ENCODE measurements around the gene BHLHE23.
A peak's percentile ranks its signal among the peaks of the same experiment; 100 is the strongest.
"Not testable (repeated sequence)": the region's sequence is repeated elsewhere in the genome, so short reads cannot be mapped to it uniquely, and the experiment has no call there.

BHLHE23 gene

DNA sequence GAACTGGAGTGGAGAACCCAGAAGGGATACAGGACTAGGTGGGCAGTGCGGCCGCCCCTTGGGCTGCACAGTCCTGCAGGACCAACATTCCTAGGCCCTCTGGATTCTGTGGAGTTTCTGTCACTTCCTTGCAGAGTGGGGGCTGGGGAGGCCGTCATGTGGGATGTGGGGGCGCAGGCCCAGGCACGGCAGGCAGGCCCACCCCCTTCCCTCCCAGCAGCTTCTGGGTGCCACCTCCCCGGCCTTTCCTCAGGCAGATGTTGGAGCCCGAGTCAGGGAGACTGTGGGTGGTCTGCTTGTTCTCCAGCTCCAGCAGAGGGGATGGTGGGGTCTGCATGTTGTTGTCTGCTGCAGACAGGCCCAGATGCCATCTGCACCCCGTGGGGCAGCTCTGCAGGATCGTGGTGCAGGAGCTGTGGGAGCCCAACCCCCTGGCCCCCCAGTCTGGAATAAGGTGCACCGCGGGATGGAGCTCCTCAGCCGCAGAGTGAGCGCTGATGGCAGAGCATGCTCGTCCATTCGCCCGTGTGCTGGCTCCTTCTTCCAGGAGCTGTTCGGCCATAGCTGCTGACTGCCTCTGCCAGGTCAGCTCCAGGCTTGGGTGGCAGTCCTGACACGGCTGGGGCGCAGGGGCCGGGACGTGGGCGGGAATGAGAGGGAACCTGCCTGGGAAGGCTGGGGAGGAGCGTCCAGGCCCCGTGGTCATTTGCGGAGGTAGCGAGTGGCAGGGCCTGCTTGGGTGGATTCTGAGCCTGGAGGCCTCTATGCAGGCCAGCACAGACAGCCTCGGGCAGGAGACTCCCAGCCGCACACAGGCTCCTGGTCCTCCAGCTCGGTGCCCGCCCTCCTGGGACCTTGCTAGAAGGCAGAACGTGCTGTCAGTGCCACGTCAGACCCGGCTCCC is 36.2 kb downstream of the BHLHE23 start:
- no peak for DNase-seq

DNA sequence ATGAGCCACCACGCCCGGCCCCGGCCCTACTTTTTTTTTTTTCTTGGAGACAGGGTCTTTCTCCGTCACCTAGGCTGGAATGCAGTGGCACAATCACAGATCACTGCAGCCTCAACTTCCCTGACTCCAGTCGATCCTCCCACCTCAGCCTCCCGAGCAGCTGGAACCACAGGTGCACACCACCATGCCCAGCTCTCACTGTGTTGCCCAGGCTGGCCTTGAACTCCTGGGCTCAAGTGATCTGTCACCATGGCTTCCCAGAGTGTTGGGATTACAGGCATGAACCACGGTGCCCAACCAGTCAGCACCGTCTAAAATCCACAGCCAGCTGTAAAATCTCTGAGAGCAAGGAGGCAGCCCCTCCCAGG is 36.8 kb downstream of the BHLHE23 start:
- no peak for DNase-seq

- peak; percentile 62 for DNase-seq
These were observed 37.5 kb downstream of the BHLHE23 start for GRCh38 chr20:62969179-62969760.

GRCh38 chr20:62968378-62969178 is 38.2 kb downstream of the BHLHE23 start:
- DNase-seq, result no peak

DNA sequence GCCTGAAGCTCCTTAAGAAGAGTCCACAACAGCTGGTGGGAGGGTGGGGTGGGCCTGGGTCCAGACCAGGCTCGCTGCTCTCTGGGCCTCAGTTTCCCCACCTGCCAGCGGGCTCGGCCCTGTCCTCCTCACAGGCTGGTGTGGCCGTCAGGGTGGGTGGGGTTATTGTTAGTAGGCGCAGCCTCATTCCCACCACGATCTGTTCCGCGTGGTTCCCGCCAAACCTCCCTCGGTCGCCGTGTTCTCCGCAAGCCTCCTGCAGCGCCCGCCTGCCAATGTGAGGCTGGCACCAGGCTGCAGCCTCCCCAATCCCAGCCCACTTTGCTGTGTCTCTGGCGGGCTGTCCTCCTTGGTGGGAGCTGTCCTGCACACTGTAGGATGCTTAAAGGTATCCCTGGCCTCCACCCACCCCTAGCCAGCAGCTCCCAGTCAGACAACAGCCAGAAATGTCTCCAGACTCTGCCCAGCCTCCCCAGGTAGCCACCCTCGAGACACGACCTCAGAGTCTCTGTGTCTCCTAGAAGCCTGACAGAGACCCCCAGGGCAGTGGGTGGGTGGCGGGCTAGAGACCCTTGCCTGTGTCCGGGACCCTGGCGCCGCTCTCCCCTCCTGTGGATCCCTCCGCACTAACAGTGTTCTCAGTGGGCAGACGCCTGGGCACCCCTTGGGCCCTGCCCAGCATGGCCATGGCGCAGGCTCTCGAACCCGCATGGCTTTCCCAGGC is 39.0 kb downstream of the BHLHE23 start:
- no peak for DNase-seq

DNA sequence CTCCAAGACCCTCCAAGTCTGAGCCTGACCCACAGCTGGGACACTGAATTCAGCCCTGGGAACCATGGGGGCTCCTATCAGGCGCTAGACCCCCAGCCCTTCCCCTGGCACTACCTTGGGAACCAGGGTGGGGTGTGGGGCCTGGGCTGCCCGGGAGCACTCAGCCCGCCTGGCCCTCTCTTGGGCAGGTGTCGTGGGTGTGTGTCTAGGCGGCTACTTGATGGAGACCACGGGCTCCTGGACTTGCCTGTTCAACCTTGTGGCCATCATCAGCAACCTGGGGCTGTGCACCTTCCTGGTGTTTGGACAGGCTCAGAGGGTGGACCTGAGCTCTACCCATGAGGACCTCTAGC is 39.6 kb downstream of the BHLHE23 start:
- DNase-seq, result no peak

GRCh38 chr20:62966212-62967148 is 40.3 kb downstream of the BHLHE23 start:
- no peak for DNase-seq

DNA sequence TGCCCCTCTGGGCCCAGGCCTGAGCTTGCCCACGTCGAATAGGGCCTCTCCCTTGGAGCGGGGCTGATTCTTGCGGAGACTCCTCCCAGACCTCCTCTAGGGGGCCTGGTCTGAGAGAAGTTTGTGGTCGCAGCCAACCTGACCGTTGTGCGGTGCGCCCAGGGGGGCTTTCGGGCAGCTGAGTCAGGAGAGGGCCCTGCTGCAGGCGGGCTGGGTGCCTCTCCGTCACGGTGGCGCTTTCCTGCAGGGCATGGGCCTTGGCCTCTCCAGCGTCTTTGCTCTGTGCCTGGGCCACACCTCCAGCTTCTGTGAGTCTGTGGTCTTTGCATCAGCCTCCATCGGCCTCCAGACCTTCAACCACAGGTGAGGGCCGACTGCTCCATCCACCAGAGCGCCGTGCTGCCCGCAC is 41.4 kb downstream of the BHLHE23 start:
- DNase-seq, result no peak

GRCh38 chr20:62964700-62965099 is 42.1 kb downstream of the BHLHE23 start:
- no peak for DNase-seq

- DNase-seq, result no peak
These were observed 43.0 kb downstream of the BHLHE23 start for GRCh38 chr20:62963614-62964397.

GRCh38 chr20:62962891-62963613 is 43.7 kb downstream of the BHLHE23 start:
- no peak for DNase-seq

- DNase-seq, result no peak
These were observed 44.4 kb downstream of the BHLHE23 start for GRCh38 chr20:62962221-62962879.

- DNase-seq, result no peak
These were observed 45.0 kb downstream of the BHLHE23 start for GRCh38 chr20:62961799-62962198.

DNA sequence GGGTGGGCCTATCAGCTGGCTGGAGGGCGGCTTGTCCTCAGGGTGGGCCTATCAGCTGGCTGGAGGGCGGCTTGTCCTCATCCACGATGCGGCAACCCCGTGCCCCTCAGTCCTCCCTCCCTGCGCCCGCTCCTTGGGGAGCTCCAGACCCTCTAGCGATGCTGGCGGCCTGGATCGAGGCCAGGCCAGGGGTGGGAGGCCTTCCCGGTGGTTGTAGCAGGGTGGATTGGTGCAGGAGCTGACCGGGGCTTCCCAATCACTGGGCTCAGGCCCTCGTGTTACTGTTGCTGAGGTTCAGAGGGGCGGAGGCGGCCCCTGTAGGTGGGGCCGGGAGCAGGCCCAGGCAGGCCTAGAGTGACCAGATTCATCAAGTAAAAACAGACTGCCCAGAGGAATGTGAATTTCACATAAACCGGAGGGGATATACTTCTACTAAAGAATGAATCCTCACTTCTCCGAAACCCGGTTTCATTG is 45.4 kb downstream of the BHLHE23 start:
- no peak for DNase-seq

DNA sequence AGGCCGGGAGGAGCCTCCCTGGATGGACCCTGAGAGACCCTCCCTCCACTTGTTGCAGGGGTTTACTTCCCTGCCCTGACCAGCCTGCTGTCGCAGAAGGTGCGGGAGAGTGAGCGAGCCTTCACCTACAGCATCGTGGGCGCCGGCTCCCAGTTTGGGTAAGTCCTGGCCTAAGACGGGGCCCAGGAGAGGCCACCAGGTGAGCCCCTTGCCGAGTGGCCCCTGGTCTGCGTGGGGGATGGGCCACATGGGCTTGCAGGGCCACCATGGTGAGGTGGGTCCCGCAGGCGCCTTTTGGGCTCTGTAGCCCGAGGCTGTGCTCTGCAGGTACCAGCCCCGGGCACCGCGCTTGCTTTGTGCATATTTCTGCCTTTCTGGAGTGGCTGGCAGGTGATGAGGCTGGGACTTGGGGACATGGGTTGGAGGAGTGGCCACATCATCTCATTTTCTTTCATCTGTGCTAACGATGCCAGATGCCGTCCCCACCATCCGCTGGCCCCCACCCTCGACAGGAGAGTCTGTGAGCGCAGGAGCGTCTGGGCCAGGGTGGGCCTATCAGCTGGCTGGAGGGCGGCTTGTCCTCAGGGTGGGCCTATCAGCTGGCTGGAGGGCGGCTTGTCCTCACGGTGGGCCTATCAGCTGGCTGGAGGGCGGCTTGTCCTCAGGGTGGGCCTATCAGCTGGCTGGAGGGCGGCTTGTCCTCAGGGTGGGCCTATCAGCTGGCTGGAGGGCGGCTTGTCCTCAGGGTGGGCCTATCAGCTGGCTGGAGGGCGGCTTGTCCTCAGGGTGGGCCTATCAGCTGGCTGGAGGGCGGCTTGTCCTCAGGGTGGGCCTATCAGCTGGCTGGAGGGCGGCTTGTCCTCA is 46.1 kb downstream of the BHLHE23 start:
- DNase-seq, result not testable (repeated sequence)

- DNase-seq, result no peak
These were observed 46.7 kb downstream of the BHLHE23 start for GRCh38 chr20:62959998-62960436.

DNA sequence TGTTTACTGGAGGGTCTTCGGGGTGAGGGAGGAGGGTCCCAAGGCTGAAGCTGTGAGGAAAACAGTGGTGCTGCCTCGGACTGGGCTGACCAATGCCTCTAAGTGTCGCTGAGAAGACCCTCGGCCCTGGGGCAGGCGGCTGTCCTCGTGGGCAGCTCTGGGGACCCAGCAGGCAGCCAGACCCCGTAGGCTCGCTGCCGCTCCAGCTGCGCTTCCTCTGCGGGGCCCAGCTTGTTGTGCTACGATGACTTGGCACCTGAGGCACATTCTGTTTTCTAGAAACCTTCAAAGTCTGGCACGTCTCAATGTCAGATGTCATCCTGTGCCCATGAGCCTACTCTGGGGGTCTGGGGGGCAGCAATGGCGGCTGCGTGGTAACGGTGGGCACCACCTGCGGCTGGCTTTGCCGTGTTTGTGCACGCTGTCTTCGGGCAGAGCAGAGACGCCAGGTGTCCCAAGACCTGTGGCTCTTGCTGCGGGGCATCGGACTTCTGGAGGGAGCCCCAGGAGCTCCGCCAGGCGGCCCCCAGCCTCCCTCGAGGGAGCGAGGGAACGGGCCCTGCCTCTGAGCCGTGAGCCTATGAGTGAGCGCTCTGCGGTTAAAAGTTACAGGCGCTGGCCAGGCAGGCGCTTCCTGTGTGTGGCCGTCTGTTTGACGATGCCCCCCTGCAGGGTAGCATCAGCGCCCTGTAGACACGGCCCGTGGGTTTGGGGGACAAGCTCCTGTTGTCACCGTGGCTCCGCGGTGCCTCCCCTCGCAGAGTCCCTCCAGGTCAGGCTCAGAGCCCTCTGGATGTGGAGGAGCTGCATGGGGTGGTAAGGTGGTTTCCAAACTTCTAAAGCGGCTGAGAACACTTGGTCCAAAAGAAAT is 47.4 kb downstream of the BHLHE23 start:
- DNase-seq, result no peak

Measured in RPMI8226 (cell line).